Retina (tissue), 1 donor: ENCODE data around the gene EZH2.

Experiments used
- DNase-seq: peaks from one replicate; pipeline ENCODE4 v3.0.0-alpha.2; 2016

Gene EZH2

GRCh38 chr7:148852272-148852671, 31.8 kb downstream of the EZH2 start:
- DNase-seq = no peak

- DNase-seq = no peak
Observed at GRCh38 chr7:148850564-148850963, 33.5 kb downstream of the EZH2 start.

GRCh38 chr7:148849393-148850098, 34.5 kb downstream of the EZH2 start:
- DNase-seq = no peak

- no peak for DNase-seq
Observed at GRCh38 chr7:148847815-148848734, 36.0 kb downstream of the EZH2 start.

GRCh38 chr7:148838905-148839304, 45.2 kb downstream of the EZH2 start:
- no peak for DNase-seq

GRCh38 chr7:148835854-148836253, 48.2 kb downstream of the EZH2 start:
- no peak for DNase-seq

- DNase-seq = no peak
Observed at GRCh38 chr7:148834605-148835004, 49.5 kb downstream of the EZH2 start.

- DNase-seq = no peak
Observed at GRCh38 chr7:148831782-148832181, 52.3 kb downstream of the EZH2 start.

- no peak for DNase-seq
Observed at GRCh38 chr7:148830897-148831692, 53.0 kb downstream of the EZH2 start.

- DNase-seq = no peak
Observed at GRCh38 chr7:148828965-148829364, 55.1 kb downstream of the EZH2 start.

- DNase-seq = no peak
Observed at GRCh38 chr7:148825338-148825737, 58.8 kb downstream of the EZH2 start.

- DNase-seq = no peak
Observed at GRCh38 chr7:148824864-148825263, 59.2 kb downstream of the EZH2 start.

- DNase-seq = no peak
Observed at GRCh38 chr7:148821422-148821821, 62.7 kb downstream of the EZH2 start.

- no peak for DNase-seq
Observed at GRCh38 chr7:148819697-148820360, 64.3 kb downstream of the EZH2 start.

GRCh38 chr7:148815612-148816011, 68.5 kb downstream of the EZH2 start:
- no peak for DNase-seq

GRCh38 chr7:148814922-148815559, 69.0 kb downstream of the EZH2 start:
- no peak for DNase-seq

GRCh38 chr7:148813890-148814289, 70.2 kb downstream of the EZH2 start:
- no peak for DNase-seq

- no peak for DNase-seq
Observed at GRCh38 chr7:148811892-148812291, 72.2 kb downstream of the EZH2 start.

GRCh38 chr7:148809856-148810255, 74.2 kb downstream of the EZH2 start:
- DNase-seq = no peak

- DNase-seq = no peak
Observed at GRCh38 chr7:148807436-148807835, 76.7 kb downstream of the EZH2 start.

GRCh38 chr7:148806187-148806586, 77.9 kb downstream of the EZH2 start:
- no peak for DNase-seq
